Measurements from ENCODE around the gene EPHA2.

The EPHA2 gene

GRCh38 chr1:16149702-16150488 is 6.0 kb downstream of the EPHA2 start:
- DNase-seq (ENCODE audit: low read depth), result no peak

DNA sequence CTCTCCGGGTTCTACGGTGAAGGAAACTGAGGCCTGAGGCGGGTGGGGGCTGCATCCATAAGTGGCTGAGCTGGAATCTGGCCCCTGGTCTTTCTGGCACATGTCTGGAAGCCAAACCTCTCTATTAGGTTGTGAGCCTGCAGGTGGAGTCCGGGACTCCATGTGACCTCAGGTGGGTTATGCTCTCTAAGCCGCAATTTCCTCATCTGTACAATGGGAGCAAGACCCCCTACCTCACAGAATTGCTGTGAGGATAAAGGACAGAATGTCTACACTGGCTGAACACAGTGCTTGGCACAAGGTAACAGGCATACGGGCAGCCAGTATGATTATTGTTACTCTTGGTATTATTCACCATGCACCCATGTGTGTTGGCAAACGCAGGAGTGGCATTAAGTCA is 6.7 kb downstream of the EPHA2 start:
- DNase-seq (ENCODE audit: low read depth), result no peak

- no peak for DNase-seq (ENCODE audit: low read depth)
These were observed 7.4 kb downstream of the EPHA2 start for GRCh38 chr1:16148329-16149092.

GRCh38 chr1:16147156-16147926 is 8.5 kb downstream of the EPHA2 start:
- no peak for DNase-seq (ENCODE audit: low read depth)

GRCh38 chr1:16146279-16147155 is 9.4 kb downstream of the EPHA2 start:
- DNase-seq (ENCODE audit: low read depth), result no peak

DNA sequence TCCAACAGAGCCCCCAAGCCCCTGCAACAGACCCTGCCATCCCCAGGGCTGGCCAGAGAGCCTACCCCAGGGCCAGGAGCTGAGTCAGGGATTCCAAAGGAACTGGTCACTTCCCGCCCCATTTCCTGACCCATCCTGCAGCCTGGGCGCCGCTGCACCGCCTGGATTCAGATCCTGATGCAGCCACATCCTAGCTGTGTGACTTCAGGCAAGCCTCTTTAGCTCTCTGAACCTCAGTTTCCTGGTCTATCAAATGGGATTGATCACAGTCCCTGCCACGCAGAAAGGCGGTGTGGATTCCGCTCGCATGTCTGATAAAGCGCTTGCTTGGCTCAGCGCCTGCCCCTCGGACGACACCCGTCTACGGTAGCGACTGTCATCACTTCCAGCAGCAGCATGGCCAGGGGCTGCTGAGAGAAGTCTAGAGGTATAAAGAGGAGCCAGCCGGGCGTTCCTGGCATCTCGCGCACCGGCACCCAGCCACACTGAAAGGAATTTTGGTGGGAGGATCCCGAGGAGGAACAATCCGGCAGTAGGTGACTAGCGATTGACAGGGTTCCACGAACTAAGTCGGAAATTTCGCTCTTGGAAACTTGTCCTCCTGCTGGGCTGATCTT is 10.1 kb downstream of the EPHA2 start:
- no peak for DNase-seq (ENCODE audit: low read depth)

- DNase-seq (ENCODE audit: low read depth), result no peak
These were observed 10.7 kb downstream of the EPHA2 start for GRCh38 chr1:16145030-16145661.

DNA sequence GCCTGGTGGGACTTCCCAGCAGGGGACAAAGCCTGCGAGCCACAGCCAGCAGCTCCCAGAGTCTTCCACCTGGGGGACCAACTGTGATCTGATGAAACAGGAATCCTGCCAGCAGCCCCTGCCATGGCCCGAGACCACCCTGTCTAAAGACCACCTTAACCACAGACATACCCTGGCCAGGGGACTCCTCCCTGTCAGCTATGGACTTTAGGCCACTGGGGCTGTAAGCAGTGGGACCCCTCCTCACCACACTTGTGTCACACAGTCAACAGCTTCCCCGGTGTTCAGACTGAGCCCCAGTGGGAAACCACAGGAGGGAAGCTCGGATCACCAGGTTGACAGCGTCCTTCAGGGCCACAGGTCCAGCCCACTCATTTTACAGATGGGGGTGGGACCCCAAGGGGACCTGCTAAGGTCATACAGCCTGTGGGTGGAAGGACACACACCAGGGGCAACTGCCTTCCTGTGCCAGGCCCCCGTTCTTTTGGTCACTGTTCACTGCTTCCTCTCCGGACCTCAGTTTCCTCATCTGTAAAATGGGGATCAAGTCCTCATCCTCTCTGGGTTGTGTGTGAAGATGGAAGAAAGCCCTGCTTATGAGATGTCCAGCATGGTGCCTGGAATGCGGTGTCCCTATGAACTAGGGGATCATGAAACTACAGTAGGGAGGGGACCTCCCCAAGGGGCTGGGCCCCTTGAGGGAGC is 11.4 kb downstream of the EPHA2 start:
- DNase-seq (ENCODE audit: low read depth), result no peak

- no peak for DNase-seq (ENCODE audit: low read depth)
These were observed 12.1 kb downstream of the EPHA2 start for GRCh38 chr1:16143566-16144324.

GRCh38 chr1:16143005-16143565 is 12.8 kb downstream of the EPHA2 start:
- DNase-seq (ENCODE audit: low read depth), result no peak

DNA sequence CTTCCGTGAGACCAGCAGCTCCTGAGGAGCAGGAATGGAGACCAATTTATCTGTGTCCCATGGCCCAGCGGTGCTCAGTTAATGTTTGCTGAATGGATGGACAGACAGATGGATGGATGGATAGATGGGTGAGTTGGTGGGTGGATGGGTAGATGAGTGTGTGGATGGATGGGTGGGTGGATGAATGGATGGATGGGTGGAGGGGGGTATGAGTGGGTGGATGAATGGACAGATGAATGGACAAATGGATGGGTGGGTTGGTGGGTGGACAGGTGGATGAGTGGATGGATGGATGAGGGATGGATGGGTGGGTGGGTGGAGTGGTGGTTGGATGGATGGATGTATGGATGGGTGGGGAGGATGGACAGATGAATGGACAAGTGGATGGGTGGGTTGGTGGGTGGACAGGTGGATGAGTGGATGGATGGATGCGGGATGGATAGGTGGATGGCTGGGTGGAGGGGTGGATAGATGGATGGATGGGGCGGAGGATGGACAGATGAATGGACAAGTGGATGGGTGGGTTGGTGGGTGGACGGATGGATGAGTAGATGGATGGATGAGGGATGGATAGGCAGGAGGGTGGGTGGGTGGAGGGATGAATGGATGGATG is 13.4 kb downstream of the EPHA2 start:
- no peak for DNase-seq (ENCODE audit: low read depth)

GRCh38 chr1:16141573-16142336 is 14.1 kb downstream of the EPHA2 start:
- DNase-seq (ENCODE audit: low read depth), result no peak

DNA sequence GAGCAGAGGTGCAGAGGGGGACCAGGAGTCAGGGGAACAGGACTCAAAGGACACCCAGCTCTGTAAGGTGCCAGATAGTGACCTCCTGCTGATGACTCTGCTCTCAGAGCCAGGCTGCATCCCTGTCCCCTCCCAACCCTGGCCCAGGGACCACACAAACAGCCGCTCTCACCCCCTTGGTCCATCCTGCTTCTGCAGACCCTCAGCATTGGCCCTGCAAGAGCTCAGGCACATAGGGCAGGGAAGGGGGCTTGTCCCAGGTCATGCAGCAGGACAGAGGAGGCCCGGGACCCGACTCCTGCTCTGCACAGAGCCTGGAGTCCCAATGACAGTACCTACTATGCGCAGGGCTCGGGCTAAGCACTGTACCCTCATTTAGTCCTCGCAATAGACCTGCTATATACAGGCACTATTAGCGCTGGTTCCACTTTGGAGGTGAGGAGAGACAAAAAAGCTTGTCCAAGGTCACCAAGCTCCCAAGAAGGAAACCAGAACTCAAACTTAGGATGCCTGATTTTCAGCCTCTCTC is 15.7 kb downstream of the EPHA2 start:
- DNase-seq (ENCODE audit: low read depth), result no peak

GRCh38 chr1:16139473-16139962 is 16.4 kb downstream of the EPHA2 start:
- DNase-seq (ENCODE audit: low read depth), result no peak

DNA sequence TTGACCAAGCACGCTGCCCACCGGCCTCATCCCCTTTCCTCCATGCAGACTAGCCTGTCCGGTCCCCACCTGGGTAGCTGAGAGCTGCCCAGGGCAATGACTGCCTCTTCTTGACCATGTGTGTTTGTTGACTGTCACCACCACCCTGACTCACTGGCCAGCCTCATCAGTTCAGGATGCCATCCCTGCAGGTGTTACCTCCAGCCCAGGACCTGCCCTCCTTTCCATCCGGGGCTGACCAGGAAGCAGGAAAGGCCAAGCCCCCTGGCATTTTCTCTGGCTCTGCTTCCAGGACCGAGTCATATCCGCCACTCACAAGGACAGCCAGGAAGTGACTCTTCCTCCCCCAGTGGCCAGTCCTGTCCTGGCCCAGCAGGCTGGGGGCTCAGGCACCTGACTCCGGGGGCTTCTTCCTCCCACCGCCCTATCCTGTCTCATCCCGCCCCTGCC is 17.1 kb downstream of the EPHA2 start:
- no peak for DNase-seq (ENCODE audit: low read depth)

- DNase-seq (ENCODE audit: low read depth), result no peak
These were observed 17.9 kb downstream of the EPHA2 start for GRCh38 chr1:16137890-16138467.

- no peak for DNase-seq (ENCODE audit: low read depth)
These were observed 20.4 kb downstream of the EPHA2 start for GRCh38 chr1:16135501-16135900.

All from stimulated activated CD8-positive, alpha-beta memory T cell treated with anti-CD3 and anti-CD28 coated beads, Interleukin-7, amount 100 ng/mL, for 24 hours (primary cell).